Stimulated activated CD4-positive, alpha-beta T cell treated with anti-CD3 and anti-CD28 coated beads, TNF-alpha, amount 100 ng/mL, for 24 hours (primary cell): Measurements from ENCODE around the gene MBTPS1.
"Not testable (repeated sequence)": the region's sequence is repeated elsewhere in the genome, so short reads cannot be mapped to it uniquely, and the experiment has no call there.

Experiments
- DNase-seq, 3 experiments: peaks; one replicate each; pipeline ENCODE4 v3.0.0-alpha.2; 2020; ENCODE audit warnings: low read depth in 3 of 3

The MBTPS1 gene

DNA sequence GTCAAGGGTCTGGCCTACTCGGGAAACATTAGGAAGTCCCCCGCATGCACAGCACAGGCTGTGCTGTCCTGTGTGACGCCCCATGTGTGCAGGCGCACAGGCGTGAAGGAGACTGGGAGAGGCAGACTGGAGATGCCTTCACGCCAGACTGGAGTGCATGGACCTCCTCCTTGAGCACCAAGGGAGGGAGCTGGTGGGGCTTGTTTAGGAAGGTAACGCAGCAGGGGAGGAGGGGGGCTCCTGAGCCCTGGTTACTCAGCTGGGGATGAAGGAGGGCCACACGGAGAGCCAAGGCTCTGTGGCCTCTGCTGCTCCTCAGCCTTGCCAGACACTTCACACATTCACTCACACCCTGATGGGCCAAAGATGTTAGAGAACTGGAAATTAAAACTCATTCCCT, 20.5 kb upstream of the MBTPS1 start:
- no peak for DNase-seq

DNA sequence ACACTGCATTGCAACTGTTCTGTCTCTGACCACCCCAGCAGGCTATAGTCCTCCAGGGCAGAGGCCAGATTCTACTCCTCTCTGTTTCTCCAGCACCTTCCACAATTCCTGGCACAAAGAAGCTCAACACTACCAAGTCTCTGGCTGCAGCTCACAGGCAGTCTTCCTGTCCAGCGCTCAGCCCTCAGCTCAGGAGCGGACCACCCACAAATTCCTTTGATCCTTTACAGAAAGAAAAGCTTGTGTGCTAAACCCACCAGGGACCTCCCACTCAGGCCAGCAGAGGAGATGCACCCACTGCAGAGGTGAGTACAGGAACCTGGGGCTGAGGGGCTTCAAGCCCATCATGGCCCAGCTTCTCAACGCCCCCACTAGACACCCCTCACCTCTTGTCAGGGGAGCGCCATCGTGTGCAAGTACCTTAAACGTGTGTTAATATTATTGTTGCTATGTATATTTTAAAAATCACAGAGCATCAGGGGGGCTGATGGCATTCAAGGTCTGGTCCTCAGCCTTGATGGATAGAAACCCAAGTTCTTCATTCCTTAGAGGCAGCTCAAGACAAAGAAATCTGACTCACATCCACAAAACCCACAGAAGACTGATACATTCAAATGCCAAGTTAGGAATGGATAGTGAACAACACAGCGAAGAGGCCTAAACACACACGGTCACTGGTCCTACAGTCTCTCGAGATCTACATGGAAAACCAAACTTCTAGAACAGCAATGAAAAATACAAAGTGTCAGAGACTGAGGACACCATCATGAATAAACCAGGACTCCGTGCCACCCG, 19.8 kb upstream of the MBTPS1 start:
- no peak for DNase-seq

GRCh38 chr16:84132527-84133285, 16.0 kb upstream of the MBTPS1 start:
- DNase-seq, result no peak

DNA sequence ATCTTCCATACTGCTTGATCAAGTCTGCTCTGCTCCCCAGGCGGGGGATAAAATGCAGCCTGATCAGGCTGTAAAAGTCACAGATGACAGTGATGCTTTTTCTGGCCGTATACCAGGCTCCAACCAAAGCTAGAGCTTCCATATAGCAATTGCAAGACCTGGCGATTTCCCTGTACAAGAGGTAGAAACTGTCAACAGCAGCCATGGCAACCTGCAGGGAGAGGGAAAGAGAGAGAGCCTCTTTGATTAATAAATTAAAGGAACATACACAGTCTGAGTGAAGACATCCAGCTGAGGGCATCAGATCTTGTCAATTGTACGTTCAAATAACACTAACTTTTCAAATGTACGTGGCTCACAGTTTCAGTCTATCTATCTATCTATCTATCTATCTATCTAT, 14.4 kb upstream of the MBTPS1 start:
- no peak for DNase-seq

GRCh38 chr16:84124257-84125073, 7.7 kb upstream of the MBTPS1 start:
- no peak for DNase-seq

DNA sequence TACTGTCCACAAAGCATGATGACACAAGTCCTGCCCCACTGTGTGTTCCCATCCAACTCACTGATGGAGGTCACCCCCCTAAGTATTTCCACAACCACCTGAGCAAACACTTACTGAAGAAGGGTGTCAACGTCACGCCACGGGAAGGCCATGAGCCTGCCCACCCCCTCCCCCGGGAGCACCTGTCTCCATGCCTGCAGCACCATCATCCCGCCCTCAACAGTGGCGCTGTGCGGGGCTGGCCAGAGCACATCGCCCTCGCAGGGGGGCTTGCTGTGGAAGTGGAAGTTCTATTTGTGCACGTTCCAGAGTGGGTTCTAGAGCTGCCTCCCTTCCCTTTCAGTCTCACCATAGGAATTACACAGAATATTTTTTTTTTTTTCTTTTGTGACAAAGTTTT, 4.3 kb upstream of the MBTPS1 start:
- no peak for DNase-seq

- no peak for DNase-seq
Measured at GRCh38 chr16:84120023-84120422, 3.3 kb upstream of the MBTPS1 start.

GRCh38 chr16:84119368-84119767, 2.6 kb upstream of the MBTPS1 start:
- no peak for DNase-seq

DNA sequence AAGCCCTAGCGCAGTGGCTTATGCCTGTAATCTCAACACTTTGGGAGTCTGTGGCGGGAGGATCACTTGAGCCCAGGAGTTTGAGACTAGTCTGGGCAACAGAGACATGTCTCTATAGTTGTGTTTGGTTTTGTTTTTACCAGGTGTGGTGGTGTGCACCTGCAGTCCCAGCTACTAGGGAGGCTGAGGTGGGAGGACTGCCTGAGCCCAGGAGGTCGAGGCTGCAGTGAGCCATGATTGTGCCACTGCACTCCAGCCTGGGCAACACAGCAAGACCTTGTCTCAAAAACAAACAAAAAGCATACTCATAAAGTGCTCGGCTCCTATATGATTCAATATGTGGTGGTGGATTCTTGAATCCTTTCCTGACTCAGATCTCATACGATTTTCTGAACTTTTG, 1.6 kb upstream of the MBTPS1 start:
- not testable (repeated sequence) for DNase-seq

DNA sequence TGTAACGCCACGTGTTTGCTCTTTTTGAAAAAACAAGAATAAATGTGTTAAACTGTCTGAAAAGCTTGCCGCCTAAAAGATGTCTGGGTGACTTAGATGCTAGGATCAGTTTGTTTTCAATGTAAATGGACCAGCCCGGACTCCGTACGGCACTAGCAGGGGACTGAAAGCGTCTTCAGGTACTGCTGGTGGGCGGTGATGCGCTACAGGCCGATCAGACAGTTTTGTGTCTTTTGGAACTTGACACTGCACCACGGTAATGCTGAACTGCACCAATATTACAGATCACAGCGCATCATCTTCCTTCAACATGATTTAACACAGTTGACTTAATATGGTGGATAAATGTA, 727 bp upstream of the MBTPS1 start:
- DNase-seq, result peak in 2 of 3 experiments; percentile 14 to 41

- peak; percentile 16 to 36 (median 22) for DNase-seq
Measured at GRCh38 chr16:84115919-84116719, 623 bp downstream of the MBTPS1 start.

- DNase-seq, result peak in 2 of 3 experiments; percentile 9 to 44
Measured at GRCh38 chr16:84111949-84112348, 4.8 kb downstream of the MBTPS1 start.

- no peak for DNase-seq
Measured at GRCh38 chr16:84111525-84111924, 5.2 kb downstream of the MBTPS1 start.

- no peak for DNase-seq
Measured at GRCh38 chr16:84110527-84110926, 6.2 kb downstream of the MBTPS1 start.

- DNase-seq, result no peak
Measured at GRCh38 chr16:84109598-84110335, 7.0 kb downstream of the MBTPS1 start.

DNA sequence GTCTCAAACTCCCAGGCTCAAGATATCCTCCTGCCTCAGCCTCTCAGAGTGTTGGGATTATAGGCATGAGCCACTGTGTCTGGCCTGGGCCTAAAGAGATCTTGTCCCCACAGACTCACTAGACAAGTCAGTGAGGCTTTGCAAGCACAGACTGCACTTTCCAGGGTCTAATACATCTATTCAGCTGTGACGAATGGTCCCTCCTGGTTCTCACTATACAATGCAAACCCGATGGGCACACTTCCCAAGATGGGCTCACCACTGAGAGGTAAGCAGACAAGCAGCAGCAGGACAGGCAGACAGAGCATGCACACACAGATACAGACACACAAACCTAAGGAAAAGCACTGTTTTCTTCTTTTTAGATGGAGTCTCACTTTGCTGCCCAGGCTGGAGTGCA, 8.8 kb downstream of the MBTPS1 start:
- DNase-seq, result no peak

GRCh38 chr16:84105948-84106740, 10.6 kb downstream of the MBTPS1 start:
- DNase-seq, result no peak

- no peak for DNase-seq
Measured at GRCh38 chr16:84105301-84105815, 11.4 kb downstream of the MBTPS1 start.

DNA sequence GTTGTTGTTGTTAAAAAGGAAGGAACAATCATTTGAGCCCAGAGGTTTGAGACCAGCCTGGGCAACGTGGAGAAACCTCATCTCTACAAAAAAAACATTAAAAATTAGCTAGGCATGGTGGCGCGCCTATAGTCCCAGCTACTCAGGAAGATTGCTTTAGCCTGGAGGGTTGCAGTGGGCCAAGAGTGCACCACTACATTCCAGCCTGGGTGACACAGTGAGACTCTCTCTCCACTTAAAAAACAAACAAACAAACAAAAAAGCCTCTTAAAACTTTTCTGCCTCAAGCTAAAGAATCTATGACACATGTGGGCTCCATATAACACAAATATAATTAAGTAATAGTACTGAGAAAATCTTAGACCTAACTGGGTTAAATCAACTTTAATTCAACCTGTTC, 12.5 kb downstream of the MBTPS1 start:
- DNase-seq, result no peak

DNA sequence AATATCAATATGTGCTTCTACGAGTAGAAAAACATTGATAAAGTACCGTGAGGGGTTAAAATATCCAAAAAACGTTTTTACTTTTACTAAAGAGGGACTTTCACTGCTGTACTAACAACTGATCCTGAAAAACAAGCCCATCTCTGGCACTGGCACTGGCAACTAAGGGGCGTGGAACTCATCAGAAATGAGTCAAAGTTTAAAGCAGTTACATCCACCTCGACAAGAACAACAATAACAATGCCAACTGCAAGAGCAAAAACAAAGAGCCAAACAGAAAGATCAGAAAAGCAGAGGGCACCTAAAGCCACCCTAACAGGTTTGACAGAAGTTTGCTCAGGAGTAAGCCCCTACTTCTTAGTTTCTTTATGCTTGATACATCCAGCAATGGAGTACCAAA, 13.1 kb downstream of the MBTPS1 start:
- no peak for DNase-seq
